GM23248 (cell line): ENCODE measurements around the gene SLC6A19.

Experiments
- EZH2 ChIP-seq: fragments of 200-600 bp; sonication (generic); IDR thresholded peaks from 2 replicates; pipeline ENCODE4 v1.6.1; 2018; ENCODE audit warnings: antibody characterized with exemption, mild to moderate bottlenecking; ENCODE audit not compliant: insufficient read depth, poor library complexity, severe bottlenecking
- EZH2phosphoT487 ChIP-seq: fragments of 200-600 bp; sonication (generic); IDR thresholded peaks from 2 replicates; pipeline ENCODE4 v1.6.1; 2018; ENCODE audit warnings: antibody characterized with exemption, moderate library complexity, mild to moderate bottlenecking, low read depth; ENCODE audit not compliant: insufficient read depth

DNA sequence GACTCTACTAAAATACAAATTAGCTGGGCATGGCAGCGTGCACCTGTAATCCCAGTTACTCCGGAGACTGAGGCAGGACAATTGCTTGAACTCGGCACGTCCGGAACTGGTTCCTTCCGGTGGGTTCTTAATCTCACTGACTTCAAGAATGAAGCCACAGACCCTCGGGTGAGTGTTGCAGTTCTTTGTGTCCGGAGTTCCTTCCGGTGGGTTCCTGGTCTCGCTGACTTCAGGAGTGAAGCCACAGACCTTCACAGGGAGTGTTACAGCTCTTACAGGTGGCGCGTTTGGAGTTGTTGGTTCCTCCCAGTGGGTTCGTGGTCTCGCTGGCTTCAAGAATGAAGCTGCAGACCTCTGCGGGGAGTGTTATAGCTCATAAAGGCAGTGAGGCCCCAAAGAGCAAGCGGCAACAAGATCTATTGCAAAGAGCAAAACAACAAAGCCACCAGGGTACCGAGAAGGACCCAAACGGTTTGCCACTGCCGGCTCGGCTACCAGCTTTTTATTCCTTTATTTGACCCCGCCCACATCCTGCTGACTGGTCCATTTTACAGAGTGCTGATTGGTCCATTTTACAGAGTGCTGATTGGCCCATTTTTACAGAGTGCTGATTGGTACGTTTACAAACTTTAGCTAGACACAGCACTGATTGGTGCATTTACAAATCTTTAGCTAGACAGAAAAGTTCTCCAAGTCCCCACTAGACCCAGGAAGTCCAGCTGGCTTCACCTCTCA is 28.6 kb upstream of the SLC6A19 start:
- TF ChIP-seq EZH2phosphoT487, result no peak
- no peak for TF ChIP-seq EZH2
